Measurements from ENCODE around the gene KRTAP1-4.

GRCh38 chr17:41009936-41010335 lies 20.1 kb downstream of the KRTAP1-4 start:
- TF ChIP-seq EZH2 (IDR thresholded peaks at IDR 0.05; ENCODE audit: insufficient read depth, poor library complexity, severe bottlenecking), result no peak
- no peak for TF ChIP-seq EZH2phosphoT487 (IDR thresholded peaks at IDR 0.05; ENCODE audit: insufficient read depth, low read depth)

Measured in GM23248 (cell line).